GM19240 (cell line): ENCODE data around the gene ZNF496.
A peak's percentile ranks its signal among the peaks of the same experiment; 100 is the strongest.
"Not testable (repeated sequence)": the region's sequence is repeated elsewhere in the genome, so short reads cannot be mapped to it uniquely, and the experiment has no call there.

Experiments used
- DNase-seq: peaks from one replicate; pipeline ENCODE4 v3.0.0; 2011; ENCODE audit warnings: low spot score; ENCODE audit not compliant: insufficient read length

Gene ZNF496

GRCh38 chr1:247359559-247359958 lies 27.9 kb upstream of the ZNF496 start:
- no peak for DNase-seq

- DNase-seq, result no peak
Observed at GRCh38 chr1:247358920-247359319, 27.3 kb upstream of the ZNF496 start.

GRCh38 chr1:247357781-247358211 lies 26.1 kb upstream of the ZNF496 start:
- DNase-seq, result peak; percentile 30

- DNase-seq, result no peak
Observed at GRCh38 chr1:247357052-247357780, 25.5 kb upstream of the ZNF496 start.

GRCh38 chr1:247355160-247355559 lies 23.5 kb upstream of the ZNF496 start:
- not testable (repeated sequence) for DNase-seq

- DNase-seq, result no peak
Observed at GRCh38 chr1:247352175-247352574, 20.5 kb upstream of the ZNF496 start.

- no peak for DNase-seq
Observed at GRCh38 chr1:247350587-247350986, 18.9 kb upstream of the ZNF496 start.

- no peak for DNase-seq
Observed at GRCh38 chr1:247347477-247348222, 16.0 kb upstream of the ZNF496 start.

- DNase-seq, result no peak
Observed at GRCh38 chr1:247345881-247346280, 14.2 kb upstream of the ZNF496 start.

- DNase-seq, result no peak
Observed at GRCh38 chr1:247343801-247344200, 12.1 kb upstream of the ZNF496 start.

GRCh38 chr1:247338723-247339275 lies 7.1 kb upstream of the ZNF496 start:
- no peak for DNase-seq

GRCh38 chr1:247337961-247338360 lies 6.3 kb upstream of the ZNF496 start:
- DNase-seq, result no peak

- no peak for DNase-seq
Observed at GRCh38 chr1:247337250-247337746, 5.6 kb upstream of the ZNF496 start.

- DNase-seq, result no peak
Observed at GRCh38 chr1:247336390-247336789, 4.7 kb upstream of the ZNF496 start.

- no peak for DNase-seq
Observed at GRCh38 chr1:247335882-247336281, 4.2 kb upstream of the ZNF496 start.

GRCh38 chr1:247334378-247335133 lies 2.9 kb upstream of the ZNF496 start:
- no peak for DNase-seq

- DNase-seq, result no peak
Observed at GRCh38 chr1:247332623-247333361, 1.1 kb upstream of the ZNF496 start.

- peak; percentile 51 for DNase-seq
Observed at GRCh38 chr1:247332215-247332622, 552 bp upstream of the ZNF496 start.

- DNase-seq, result peak; percentile 64
Observed at GRCh38 chr1:247331172-247331524, 519 bp downstream of the ZNF496 start.

- DNase-seq, result no peak
Observed at GRCh38 chr1:247330548-247331171, 1.0 kb downstream of the ZNF496 start.
